NK-92 (cell line): ENCODE results near the gene REELD1.

ENCODE experiments used
- DNase-seq: peaks from one replicate; lab custom pipeline; 2025; ENCODE audit not compliant: unreplicated experiment; lab: John Stamatoyannopoulos, UW

Gene REELD1

DNA sequence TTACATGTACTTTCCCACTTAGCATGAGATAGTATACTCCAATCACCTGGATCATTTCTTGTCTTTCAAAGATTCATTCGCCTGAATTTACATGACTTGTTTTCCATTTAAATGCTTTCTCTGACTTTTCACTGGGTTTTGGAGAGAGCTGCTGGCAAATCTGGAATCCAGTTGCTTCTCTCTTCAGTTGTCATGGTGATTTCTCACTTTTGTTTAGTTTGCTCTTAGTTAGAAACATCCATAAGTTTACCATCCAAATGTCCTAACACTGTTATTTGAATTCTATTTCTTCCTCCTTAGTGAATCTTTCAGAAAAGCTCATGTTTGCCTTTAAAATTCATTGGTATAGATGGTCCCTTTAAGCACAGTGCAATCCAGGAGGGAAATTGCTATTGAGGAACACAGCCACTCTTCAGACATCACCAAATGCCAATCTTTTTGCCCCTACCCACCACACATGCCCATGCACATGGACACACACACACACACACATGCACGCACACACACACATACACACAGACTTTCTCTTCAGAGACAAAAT, 51.7 kb downstream of the REELD1 start:
- DNase-seq: no peak

DNA sequence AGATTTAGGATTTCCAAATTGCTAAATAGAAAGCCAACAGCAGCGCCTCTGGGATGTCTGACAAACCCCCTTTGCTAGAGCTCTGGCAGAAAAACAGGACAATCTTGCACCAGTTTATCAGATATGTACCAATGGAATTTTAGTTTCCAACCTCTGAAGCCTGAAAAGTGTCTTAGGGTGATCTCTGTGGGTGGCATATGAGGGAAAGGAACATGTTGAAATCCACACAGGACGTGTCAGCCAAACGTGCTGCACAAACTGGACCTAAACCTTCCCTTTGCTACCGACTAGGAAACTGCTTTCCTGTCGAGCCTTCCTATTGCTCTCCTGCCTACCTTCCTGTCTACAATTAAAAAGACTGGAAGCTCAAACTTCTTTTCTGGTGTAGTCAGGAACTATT, 53.5 kb downstream of the REELD1 start:
- no peak for DNase-seq

DNA sequence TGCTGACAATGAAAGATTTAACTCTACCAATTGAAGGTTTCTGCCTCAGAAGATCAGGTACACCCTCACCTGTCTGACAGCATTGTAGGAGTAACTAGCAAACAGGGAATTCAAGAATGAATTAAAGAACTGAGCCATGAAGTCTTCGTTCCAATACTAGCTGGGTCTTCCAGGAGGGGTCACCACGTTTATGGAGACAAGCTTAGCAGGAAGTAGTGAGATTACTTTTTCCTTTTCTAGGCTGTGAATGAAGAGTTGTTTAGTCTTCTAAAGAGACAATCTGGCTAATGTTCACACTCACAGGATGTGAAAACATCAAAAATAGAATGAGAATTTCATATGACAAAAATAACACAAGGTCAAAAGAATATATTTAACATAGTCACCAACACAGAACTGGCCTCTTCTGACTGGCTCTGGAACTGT, 54.9 kb downstream of the REELD1 start:
- DNase-seq: no peak

DNA sequence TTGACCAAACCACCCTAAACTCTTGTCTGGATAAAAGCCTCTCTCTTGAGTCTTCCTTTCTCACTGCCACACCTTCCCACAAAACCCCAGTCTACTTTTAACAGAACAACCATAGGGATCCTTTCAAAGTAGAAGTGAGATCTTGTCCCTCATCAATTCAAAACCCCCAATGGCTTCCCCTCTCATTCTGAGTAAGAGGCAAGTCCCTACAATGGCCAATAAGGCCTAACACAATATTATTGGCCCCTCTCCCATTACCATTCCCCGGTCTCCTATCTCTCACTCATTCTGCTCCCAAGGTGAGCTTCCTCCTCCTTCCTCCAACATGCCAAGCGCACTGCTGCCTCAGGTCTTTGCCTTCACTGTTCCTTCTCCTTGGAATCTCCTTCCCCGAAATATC, 57.1 kb downstream of the REELD1 start:
- DNase-seq: no peak

DNA sequence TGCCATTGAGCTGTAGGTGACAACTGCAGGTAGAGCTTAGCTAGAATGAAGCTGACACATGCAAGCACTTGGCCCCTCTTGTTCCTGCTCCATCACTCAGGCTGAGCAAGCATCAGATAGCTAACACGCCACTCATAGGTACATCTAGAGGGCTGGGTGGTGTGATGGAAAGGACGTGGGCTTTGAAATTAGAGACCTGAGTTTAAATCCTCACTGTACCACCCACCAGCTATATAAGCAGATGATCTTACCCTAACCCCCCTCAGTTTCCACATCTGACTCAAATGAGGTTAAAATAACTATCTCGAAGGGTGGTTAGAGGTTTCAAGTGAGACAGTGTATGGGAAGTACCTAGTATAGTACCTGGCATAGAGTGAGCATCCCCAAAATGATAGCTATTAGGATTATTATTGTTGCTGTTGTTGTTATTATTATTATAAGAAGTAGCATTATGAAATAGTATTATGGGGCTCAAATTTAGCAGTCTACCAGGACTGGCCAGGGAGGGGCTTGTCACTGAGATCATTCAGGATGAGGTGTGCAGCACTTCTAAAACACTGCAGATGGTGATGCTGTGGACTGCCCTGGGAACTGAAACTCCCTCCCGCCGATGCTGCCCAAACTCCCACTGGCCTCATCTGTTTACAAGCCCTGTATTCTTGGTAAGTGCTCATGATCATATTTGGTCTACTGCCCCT, 59.0 kb downstream of the REELD1 start:
- DNase-seq: no peak

DNA sequence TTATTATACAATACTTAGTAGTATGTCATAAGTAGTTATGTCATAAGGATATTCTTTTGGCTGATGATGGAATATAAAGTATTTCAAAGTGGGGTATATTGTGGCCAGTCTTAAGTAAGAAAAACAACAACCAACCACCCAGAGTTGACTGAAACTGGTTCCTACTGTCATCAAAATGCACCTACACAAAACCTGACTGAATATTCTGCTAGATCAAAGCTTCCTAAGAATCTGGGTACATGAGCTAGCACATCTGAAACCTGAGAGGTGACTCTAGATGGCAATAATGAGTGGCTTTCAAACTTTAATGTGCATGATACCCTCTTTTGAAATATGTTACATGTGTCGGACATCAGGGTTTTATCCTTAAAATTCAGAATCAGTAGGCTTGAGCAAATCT, 60.4 kb downstream of the REELD1 start:
- no peak for DNase-seq

DNA sequence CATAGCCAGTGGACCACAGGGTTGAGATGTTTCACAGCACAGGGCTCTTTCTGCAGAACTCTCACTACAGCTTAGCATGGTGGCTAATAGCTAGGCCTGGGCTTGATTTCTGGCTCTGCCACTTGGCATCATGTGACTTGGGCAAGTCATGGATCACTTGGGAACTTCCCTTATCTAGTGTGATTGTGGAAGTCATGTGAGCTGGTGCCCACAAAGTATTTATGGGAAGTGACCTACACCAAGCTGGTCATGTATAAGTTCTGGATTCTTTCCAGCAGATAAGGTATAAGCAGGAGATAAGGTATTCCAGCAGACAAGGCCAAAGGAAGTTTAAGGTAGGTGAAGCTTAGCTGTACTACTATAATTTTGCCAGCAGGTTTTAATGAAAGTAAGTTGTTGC, 61.0 kb downstream of the REELD1 start:
- no peak for DNase-seq

DNA sequence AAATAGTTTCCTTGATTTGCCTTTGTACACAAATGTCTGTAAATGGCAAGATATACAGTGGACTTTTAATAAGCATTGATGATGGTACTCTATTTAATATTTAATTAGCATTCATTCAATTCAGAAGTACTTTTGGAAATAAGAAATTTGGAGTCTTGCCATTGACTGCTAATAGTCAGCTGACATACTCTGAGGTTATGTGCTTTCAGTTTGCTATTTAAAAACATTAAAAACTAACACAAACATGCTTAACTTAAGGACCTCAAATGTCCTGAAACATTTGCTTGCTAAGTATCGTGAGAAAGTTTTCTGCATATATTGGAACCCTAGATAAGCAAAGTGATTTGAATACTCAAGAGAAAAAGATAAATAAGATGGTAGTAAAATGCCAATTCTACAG, 64.6 kb downstream of the REELD1 start:
- DNase-seq: no peak
